ENCODE measurements around the gene FAM135A.
A peak's percentile ranks its signal among the peaks of the same experiment; 100 is the strongest.

FAM135A gene

DNA sequence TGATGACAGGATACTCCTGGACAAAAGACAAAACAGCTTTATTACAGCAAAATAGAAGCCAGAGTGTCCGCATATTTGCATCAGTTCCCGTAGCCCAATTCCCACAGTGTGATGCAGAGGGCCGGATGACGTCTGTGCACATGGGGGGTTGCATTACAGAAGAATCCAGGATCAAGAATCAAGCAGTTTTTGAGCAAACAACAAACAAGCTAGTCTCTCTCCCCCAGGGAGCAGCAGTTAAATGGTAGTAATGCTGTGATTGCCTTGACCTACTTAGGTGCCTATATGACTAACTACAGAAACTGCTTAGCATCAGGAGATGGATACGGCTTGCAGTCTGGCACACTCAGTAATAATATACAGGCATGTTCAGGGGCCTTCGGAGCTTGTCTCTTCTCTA is 150.2 kb downstream of the FAM135A start:
- no peak for DNase-seq (ENCODE audit: low read depth in 1 of 2, low spot score in 1 of 2)
- no peak overlapping the region for H3K4me3 ChIP-seq (replicated peaks; ENCODE audit: insufficient read depth, low read length)
- H3K27me3 ChIP-seq (ENCODE audit: insufficient read depth, poor library complexity, severe bottlenecking) = no peaks in the 10 kb centered on the region
- no peak overlapping the region for H3K27ac ChIP-seq (replicated peaks)
- TF ChIP-seq, protein P1, sequence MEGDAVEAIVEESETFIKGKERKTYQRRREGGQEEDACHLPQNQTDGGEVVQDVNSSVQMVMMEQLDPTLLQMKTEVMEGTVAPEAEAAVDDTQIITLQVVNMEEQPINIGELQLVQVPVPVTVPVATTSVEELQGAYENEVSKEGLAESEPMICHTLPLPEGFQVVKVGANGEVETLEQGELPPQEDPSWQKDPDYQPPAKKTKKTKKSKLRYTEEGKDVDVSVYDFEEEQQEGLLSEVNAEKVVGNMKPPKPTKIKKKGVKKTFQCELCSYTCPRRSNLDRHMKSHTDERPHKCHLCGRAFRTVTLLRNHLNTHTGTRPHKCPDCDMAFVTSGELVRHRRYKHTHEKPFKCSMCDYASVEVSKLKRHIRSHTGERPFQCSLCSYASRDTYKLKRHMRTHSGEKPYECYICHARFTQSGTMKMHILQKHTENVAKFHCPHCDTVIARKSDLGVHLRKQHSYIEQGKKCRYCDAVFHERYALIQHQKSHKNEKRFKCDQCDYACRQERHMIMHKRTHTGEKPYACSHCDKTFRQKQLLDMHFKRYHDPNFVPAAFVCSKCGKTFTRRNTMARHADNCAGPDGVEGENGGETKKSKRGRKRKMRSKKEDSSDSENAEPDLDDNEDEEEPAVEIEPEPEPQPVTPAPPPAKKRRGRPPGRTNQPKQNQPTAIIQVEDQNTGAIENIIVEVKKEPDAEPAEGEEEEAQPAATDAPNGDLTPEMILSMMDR (IDR thresholded peaks at IDR 0.05; ENCODE audit: insufficient read depth, low read length) = no peak
- TF ChIP-seq POLR2AphosphoS5 (IDR thresholded peaks at IDR 0.05; ENCODE audit: low read depth) = no peak
- TF ChIP-seq, protein P2, sequence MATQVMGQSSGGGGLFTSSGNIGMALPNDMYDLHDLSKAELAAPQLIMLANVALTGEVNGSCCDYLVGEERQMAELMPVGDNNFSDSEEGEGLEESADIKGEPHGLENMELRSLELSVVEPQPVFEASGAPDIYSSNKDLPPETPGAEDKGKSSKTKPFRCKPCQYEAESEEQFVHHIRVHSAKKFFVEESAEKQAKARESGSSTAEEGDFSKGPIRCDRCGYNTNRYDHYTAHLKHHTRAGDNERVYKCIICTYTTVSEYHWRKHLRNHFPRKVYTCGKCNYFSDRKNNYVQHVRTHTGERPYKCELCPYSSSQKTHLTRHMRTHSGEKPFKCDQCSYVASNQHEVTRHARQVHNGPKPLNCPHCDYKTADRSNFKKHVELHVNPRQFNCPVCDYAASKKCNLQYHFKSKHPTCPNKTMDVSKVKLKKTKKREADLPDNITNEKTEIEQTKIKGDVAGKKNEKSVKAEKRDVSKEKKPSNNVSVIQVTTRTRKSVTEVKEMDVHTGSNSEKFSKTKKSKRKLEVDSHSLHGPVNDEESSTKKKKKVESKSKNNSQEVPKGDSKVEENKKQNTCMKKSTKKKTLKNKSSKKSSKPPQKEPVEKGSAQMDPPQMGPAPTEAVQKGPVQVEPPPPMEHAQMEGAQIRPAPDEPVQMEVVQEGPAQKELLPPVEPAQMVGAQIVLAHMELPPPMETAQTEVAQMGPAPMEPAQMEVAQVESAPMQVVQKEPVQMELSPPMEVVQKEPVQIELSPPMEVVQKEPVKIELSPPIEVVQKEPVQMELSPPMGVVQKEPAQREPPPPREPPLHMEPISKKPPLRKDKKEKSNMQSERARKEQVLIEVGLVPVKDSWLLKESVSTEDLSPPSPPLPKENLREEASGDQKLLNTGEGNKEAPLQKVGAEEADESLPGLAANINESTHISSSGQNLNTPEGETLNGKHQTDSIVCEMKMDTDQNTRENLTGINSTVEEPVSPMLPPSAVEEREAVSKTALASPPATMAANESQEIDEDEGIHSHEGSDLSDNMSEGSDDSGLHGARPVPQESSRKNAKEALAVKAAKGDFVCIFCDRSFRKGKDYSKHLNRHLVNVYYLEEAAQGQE (IDR thresholded peaks at IDR 0.05; ENCODE audit: insufficient replicate concordance, low read depth) = no peak
- no peak for TF ChIP-seq GABPA (IDR thresholded peaks at IDR 0.05; ENCODE audit: low read depth)
- TF ChIP-seq SPI1 (IDR thresholded peaks at IDR 0.05; ENCODE audit: borderline replicate concordance, low read depth) = no peak

DNA sequence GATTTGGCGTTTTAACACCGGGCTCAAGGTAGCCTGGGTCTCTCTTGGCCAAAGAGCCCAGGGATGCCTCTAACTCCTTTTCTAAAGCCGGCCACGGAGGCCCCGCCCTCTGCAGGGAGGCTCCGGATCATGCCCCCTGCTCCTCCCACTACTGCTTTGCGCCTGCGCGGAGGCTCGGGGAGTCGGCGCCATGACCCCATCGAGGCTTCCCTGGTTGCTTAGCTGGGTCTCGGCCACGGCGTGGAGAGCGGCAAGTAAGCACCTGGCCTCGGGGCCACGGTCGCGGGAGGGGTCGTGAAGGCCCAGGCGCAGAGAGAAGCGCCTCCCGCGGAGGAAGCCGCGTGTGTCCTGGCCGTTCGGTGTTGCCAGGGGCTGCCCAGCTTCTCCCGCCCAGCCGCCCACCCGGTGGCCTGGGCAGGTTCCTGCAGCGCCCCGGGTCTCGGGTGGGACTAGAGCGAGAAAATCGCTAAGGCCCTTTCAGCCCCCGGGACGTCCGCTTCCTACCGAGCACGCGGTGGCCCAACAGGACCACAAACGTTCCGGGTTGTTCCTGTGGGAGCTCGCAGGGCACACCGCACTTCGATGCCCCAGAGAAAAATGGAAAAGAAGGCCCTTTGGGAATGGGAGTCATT is 153.6 kb downstream of the FAM135A start, which contains the start of gene SDHAF4:
Gene SDHAF4 (plus strand): TSS at position 180 of the 632 bp plus-strand sequence. CDS start 11 bp downstream, at position 191.
- peak; percentile 71 to 91 for DNase-seq (ENCODE audit: low read depth in 1 of 2, low spot score in 1 of 2)
- peak within 1 kb of the TSS; percentile 88 for H3K27ac ChIP-seq (replicated peaks)
- H3K4me3 ChIP-seq (replicated peaks; ENCODE audit: insufficient read depth, low read length) = peak within 1 kb of the TSS; percentile 85
- TF ChIP-seq, protein P1 (IDR thresholded peaks at IDR 0.05; ENCODE audit: insufficient read depth, low read length) = no peak
- TF ChIP-seq, protein P2 (IDR thresholded peaks at IDR 0.05; ENCODE audit: insufficient replicate concordance, low read depth) = peak; percentile 27
- TF ChIP-seq GABPA (IDR thresholded peaks at IDR 0.05; ENCODE audit: low read depth) (0 out of 2 replicates have a peak, but pooled peaks have one; percentile 20), SPI1 (IDR thresholded peaks at IDR 0.05; ENCODE audit: borderline replicate concordance, low read depth) (no peak), POLR2AphosphoS5 (IDR thresholded peaks at IDR 0.05; ENCODE audit: low read depth) (peak; percentile 95)
- H3K27me3 ChIP-seq (ENCODE audit: insufficient read depth, poor library complexity, severe bottlenecking) = no peaks in the 10 kb centered on the region

DNA sequence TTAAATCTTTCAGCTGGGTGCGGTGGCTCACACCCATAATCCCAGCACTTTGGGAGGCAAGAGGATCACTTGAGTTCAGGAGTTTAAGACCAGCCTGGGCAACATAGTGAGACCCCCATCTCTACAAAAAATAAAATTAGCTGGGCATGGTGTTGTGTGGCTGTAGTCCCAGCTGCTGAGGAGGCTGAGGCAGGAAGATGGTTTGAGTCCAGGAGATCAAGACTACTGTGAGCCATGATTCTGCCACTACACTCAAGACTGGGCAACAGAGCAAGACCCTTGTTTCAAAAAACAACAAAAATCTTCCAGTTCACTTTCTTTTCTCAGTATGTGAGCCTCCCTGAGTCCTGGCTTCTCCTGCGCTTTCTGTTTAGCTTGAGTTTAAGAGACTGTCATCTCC is 161.3 kb downstream of the FAM135A start:
- H3K27ac ChIP-seq (replicated peaks) = no peak overlapping the region
- TF ChIP-seq SPI1 (IDR thresholded peaks at IDR 0.05; ENCODE audit: borderline replicate concordance, low read depth) (no peak), POLR2AphosphoS5 (IDR thresholded peaks at IDR 0.05; ENCODE audit: low read depth) (no peak), GABPA (IDR thresholded peaks at IDR 0.05; ENCODE audit: low read depth) (no peak)
- TF ChIP-seq, protein P1 (IDR thresholded peaks at IDR 0.05; ENCODE audit: insufficient read depth, low read length) = no peak
- TF ChIP-seq, protein P2 (IDR thresholded peaks at IDR 0.05; ENCODE audit: insufficient replicate concordance, low read depth) = no peak
- no peak for DNase-seq (ENCODE audit: low read depth in 1 of 2, low spot score in 1 of 2)
- H3K27me3 ChIP-seq (ENCODE audit: insufficient read depth, poor library complexity, severe bottlenecking) = no peaks in the 10 kb centered on the region
- H3K4me3 ChIP-seq (replicated peaks; ENCODE audit: insufficient read depth, low read length) = no peak overlapping the region

Measured in HL-60 (cell line).